Measurements from ENCODE around the gene SPRN. TPM values are rescaled to one million over a fixed set of nuclear protein-coding genes. Genes with fewer than 3 reads are reported as not detected.
"Not testable (repeated sequence)": the region's sequence is repeated elsewhere in the genome, so short reads cannot be mapped to it uniquely, and the experiment has no call there.

Gene SPRN
- total and polyA plus RNA-seq, 8 donors = 0.18 to 5.2 TPM; not detected in 6

GRCh38 chr10:133419211-133419950 lies 5.0 kb downstream of the SPRN start:
- intact Hi-C loops (cut with DNase I; ENCODE audit: low total_unique reads) = no loop called here
- peaks cover 7 to 11% (median 10%) of the 10 kb centered on the region in 4 donors for H3K4me1 ChIP-seq
- H3K36me3 ChIP-seq = peaks cover 24 to 56% (median 55%) of the 10 kb centered on the region in 4 donors
- no peak overlapping the region for H3K4me3 ChIP-seq
- TF ChIP-seq POLR2A (IDR thresholded peaks at IDR 0.05) (no peak), EP300 (IDR thresholded peaks at IDR 0.05) (no peak), POLR2AphosphoS5 (IDR thresholded peaks at IDR 0.05) (no peak), CTCF (IDR thresholded peaks at IDR 0.05) (no peak)
- no peak overlapping the region for H3K27ac ChIP-seq
- 91 to 96% (median 94%) methylated on average over 31 to 34 of the region's 34 CpGs for whole genome bisulfite sequencing, 5 donors
- DNase-seq = no peak
- H3K27me3 ChIP-seq = peaks cover 0 to 35% (median 14%) of the 10 kb centered on the region in 3 donors
- no peaks in the 10 kb centered on the region for H3K9me3 ChIP-seq

- WGBS, 5 donors = 95 to 99% (median 97%) methylated on average over 12 to 14 of the region's 14 CpGs
- peaks cover 0 to 31% (median 12%) of the 10 kb centered on the region in 3 donors for H3K27me3 ChIP-seq
- no peak for TF ChIP-seq POLR2AphosphoS5 (IDR thresholded peaks at IDR 0.05)
- H3K4me3 ChIP-seq = no peak overlapping the region
- H3K4me1 ChIP-seq = peaks cover 7 to 9% (median 8%) of the 10 kb centered on the region in 4 donors
- H3K36me3 ChIP-seq = peaks cover 24 to 62% (median 61%) of the 10 kb centered on the region in 4 donors
- H3K27ac ChIP-seq = no peak overlapping the region
- intact Hi-C loops (cut with DNase I; ENCODE audit: low total_unique reads) = no loop called here
- no peak for DNase-seq
- no peaks in the 10 kb centered on the region for H3K9me3 ChIP-seq
Observed at GRCh38 chr10:133418289-133418993, 6.0 kb downstream of the SPRN start.

GRCh38 chr10:133415752-133416151 lies 8.7 kb downstream of the SPRN start:
- H3K36me3 ChIP-seq = peaks cover 28 to 82% (median 80%) of the 10 kb centered on the region in 4 donors
- 93 to 96% (median 94%) methylated on average over 25 of the region's 25 CpGs for WGBS, 5 donors

GRCh38 chr10:133414401-133414800 lies 10.0 kb downstream of the SPRN start:
- H3K27me3 ChIP-seq; intact Hi-C loops (cut with DNase I; ENCODE audit: low total_unique reads); H3K27ac ChIP-seq; H3K4me1 ChIP-seq; H3K4me3 ChIP-seq; DNase-seq: not testable (repeated sequence)
- 96 to 99% (median 97%) methylated on average over 18 to 23 of the region's 23 CpGs for WGBS, 5 donors
- peaks cover 0 to 26% (median 16%) of the 10 kb centered on the region in 4 donors for H3K9me3 ChIP-seq
- H3K36me3 ChIP-seq = peaks cover 30 to 82% (median 80%) of the 10 kb centered on the region in 4 donors

More at GRCh38 chr10:133415752-133416151, 8.7 kb downstream of the SPRN start:
- no peak overlapping the region for H3K4me3 ChIP-seq
- no peak overlapping the region for H3K27ac ChIP-seq
- no peak for DNase-seq
- peaks cover 0 to 20% (median 13%) of the 10 kb centered on the region in 4 donors for H3K9me3 ChIP-seq
- no peaks in the 10 kb centered on the region for H3K4me1 ChIP-seq
- intact Hi-C loops (cut with DNase I; ENCODE audit: low total_unique reads) = no loop called here
- TF ChIP-seq EP300 (IDR thresholded peaks at IDR 0.05) (no peak), CTCF (IDR thresholded peaks at IDR 0.05) (no peak), POLR2A (IDR thresholded peaks at IDR 0.05) (no peak), POLR2AphosphoS5 (IDR thresholded peaks at IDR 0.05) (no peak)
- peaks cover 0 to 6% (median 0%) of the 10 kb centered on the region in 3 donors for H3K27me3 ChIP-seq

GRCh38 chr10:133412381-133412711 lies 12.1 kb downstream of the SPRN start:
- no peaks in the 10 kb centered on the region for H3K4me1 ChIP-seq
- intact Hi-C loops (cut with DNase I; ENCODE audit: low total_unique reads) = no loop called here
- no peak overlapping the region for H3K27ac ChIP-seq
- no peaks in the 10 kb centered on the region for H3K27me3 ChIP-seq
- peaks cover 21 to 85% (median 83%) of the 10 kb centered on the region in 4 donors for H3K36me3 ChIP-seq
- H3K9me3 ChIP-seq = peaks cover 0 to 26% (median 16%) of the 10 kb centered on the region in 4 donors
- no peak for DNase-seq
- no peak overlapping the region for H3K4me3 ChIP-seq
- TF ChIP-seq CTCF (IDR thresholded peaks at IDR 0.05) = no peak
- TF ChIP-seq POLR2A (IDR thresholded peaks at IDR 0.05) = no peak
- TF ChIP-seq EP300 (IDR thresholded peaks at IDR 0.05) = no peak
- no peak for TF ChIP-seq POLR2AphosphoS5 (IDR thresholded peaks at IDR 0.05)

Measured in stomach (tissue), 9 donors.